ENCODE data around the gene UGT2A1.

DNA sequence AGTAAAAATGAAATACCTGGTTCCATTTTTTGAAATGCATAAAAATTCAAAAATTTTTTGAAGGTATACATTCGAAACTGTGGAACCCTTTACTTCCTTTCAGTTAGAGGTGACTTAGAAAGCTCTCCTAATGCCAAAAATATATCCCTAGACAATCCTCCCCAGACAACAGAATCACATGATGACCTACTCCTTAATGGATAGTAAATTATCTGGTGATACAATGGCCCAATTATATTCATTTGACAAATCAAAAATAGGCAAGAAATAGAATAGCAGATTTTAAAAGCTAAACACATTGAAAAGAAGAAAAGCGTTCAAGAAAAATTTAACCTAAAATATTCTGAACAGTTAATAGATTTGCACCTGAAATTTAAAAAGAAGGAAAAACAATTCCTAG lies 10.1 kb downstream of the UGT2A1 start:
- TF ChIP-seq, protein P1, sequence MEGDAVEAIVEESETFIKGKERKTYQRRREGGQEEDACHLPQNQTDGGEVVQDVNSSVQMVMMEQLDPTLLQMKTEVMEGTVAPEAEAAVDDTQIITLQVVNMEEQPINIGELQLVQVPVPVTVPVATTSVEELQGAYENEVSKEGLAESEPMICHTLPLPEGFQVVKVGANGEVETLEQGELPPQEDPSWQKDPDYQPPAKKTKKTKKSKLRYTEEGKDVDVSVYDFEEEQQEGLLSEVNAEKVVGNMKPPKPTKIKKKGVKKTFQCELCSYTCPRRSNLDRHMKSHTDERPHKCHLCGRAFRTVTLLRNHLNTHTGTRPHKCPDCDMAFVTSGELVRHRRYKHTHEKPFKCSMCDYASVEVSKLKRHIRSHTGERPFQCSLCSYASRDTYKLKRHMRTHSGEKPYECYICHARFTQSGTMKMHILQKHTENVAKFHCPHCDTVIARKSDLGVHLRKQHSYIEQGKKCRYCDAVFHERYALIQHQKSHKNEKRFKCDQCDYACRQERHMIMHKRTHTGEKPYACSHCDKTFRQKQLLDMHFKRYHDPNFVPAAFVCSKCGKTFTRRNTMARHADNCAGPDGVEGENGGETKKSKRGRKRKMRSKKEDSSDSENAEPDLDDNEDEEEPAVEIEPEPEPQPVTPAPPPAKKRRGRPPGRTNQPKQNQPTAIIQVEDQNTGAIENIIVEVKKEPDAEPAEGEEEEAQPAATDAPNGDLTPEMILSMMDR (IDR thresholded peaks at IDR 0.05): no peak
- no peak for TF ChIP-seq POLR2A (IDR thresholded peaks at IDR 0.05)
